Endothelial cell (in vitro differentiated cells): ENCODE measurements around the gene P3H2. TPM values are rescaled to one million over a fixed set of nuclear protein-coding genes. Genes with fewer than 3 reads are reported as not detected.

Source experiments
- DNase-seq: peaks from one replicate; pipeline ENCODE4 v3.0.0; 2021; ENCODE audit warnings: low spot score
- H3K27ac Mint-ChIP-seq: one replicate; pipeline ENCODE4 v1.8.0; 2021; ENCODE audit warnings: mixed read lengths, inconsistent platforms; ENCODE audit not compliant: unreplicated experiment
- H3K27me3 Mint-ChIP-seq: one replicate; pipeline ENCODE4 v1.8.0; 2021; ENCODE audit warnings: mild to moderate bottlenecking, moderate library complexity, mixed read lengths, inconsistent platforms; ENCODE audit not compliant: unreplicated experiment
- H3K36me3 Mint-ChIP-seq: one replicate; pipeline ENCODE4 v1.8.0; 2021; ENCODE audit warnings: mild to moderate bottlenecking, low read depth, mixed read lengths, inconsistent platforms; ENCODE audit not compliant: unreplicated experiment
- H3K4me1 Mint-ChIP-seq: one replicate; pipeline ENCODE4 v1.8.0; 2021; ENCODE audit warnings: mild to moderate bottlenecking, mixed read lengths, inconsistent platforms; ENCODE audit not compliant: unreplicated experiment
- H3K4me3 Mint-ChIP-seq: one replicate; pipeline ENCODE4 v1.8.0; 2021; ENCODE audit warnings: mild to moderate bottlenecking, mixed read lengths, inconsistent platforms; ENCODE audit not compliant: unreplicated experiment
- H3K9me3 Mint-ChIP-seq: one replicate; pipeline ENCODE4 v1.8.0; 2021; ENCODE audit warnings: mixed read lengths, inconsistent platforms; ENCODE audit not compliant: unreplicated experiment
- total RNA-seq: library from RNA; stranded (reverse); fragmentation: NEBNext Ultra II Directional; extraction: Animal tissue kit (Norgen Biotek cat#: 25700); gene quantifications from one replicate; pipeline ENCODE4 v1.2.1, GENCODE V29; 2021; ENCODE audit not compliant: unreplicated experiment
- TF ChIP-seq, protein P1 (sequence below): fragments of 200-600 bp; sonication (generic); IDR thresholded peaks from one replicate; pipeline ENCODE4 v1.5.0; 2021; ENCODE audit warnings: antibody characterized with exemption; ENCODE audit not compliant: unreplicated experiment

Gene P3H2
- total RNA-seq, 1 donor from 2014 or later: 1.5 TPM

DNA sequence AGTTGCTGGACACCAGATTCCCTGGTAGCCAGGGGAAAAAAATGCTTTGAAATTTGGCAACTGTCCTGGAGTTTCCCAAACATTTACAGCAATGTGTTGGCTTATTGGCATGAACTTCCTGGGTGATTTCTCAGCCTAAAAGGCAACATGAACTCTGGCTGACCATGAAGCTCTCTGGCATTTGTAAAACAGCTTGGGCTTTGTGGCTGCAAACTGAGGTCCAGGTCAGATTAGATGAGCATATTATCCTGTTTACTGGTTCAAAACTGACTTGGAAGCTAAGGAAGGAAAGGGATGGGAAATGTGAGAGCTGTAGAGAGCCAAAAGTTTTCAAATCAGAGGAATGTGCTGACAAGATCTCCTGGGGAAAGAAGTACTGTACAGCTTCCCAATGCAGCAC is 139.0 kb downstream of the P3H2 start:
- no peaks in the 10 kb centered on the region for H3K9me3 Mint-ChIP-seq
- H3K4me1 Mint-ChIP-seq: no peaks in the 10 kb centered on the region
- H3K4me3 Mint-ChIP-seq: no peak overlapping the region
- H3K36me3 Mint-ChIP-seq: no peaks in the 10 kb centered on the region
- no peaks in the 10 kb centered on the region for H3K27me3 Mint-ChIP-seq
- TF ChIP-seq, protein P1, sequence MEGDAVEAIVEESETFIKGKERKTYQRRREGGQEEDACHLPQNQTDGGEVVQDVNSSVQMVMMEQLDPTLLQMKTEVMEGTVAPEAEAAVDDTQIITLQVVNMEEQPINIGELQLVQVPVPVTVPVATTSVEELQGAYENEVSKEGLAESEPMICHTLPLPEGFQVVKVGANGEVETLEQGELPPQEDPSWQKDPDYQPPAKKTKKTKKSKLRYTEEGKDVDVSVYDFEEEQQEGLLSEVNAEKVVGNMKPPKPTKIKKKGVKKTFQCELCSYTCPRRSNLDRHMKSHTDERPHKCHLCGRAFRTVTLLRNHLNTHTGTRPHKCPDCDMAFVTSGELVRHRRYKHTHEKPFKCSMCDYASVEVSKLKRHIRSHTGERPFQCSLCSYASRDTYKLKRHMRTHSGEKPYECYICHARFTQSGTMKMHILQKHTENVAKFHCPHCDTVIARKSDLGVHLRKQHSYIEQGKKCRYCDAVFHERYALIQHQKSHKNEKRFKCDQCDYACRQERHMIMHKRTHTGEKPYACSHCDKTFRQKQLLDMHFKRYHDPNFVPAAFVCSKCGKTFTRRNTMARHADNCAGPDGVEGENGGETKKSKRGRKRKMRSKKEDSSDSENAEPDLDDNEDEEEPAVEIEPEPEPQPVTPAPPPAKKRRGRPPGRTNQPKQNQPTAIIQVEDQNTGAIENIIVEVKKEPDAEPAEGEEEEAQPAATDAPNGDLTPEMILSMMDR: no peak
- H3K27ac Mint-ChIP-seq: no peak overlapping the region
- DNase-seq: no peak

DNA sequence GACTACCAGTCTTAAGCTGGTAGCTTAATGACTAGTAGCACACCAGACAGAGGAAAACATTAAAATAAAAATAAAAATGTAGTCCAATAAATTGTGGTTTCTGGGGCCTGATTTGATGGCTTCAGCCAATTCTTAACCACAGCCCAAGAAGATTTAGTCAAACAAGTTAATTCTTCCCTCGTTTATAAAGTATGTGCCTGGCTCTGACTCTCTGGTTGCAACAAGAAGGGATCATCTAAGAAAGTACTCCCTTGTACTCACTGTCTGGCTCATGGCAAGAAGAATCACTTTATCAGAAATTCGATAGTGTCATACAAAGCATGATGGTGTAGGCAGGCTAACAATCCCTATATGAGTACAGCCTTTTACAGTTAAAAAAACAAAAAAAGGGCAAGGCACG is 141.9 kb downstream of the P3H2 start:
- Mint-ChIP-seq H3K4me3 (no peak overlapping the region), H3K36me3 (no peaks in the 10 kb centered on the region), H3K27me3 (no peaks in the 10 kb centered on the region), H3K4me1 (no peaks in the 10 kb centered on the region), H3K27ac (no peak overlapping the region), H3K9me3 (no peaks in the 10 kb centered on the region)
- no peak for DNase-seq
- TF ChIP-seq, protein P1: no peak

DNA sequence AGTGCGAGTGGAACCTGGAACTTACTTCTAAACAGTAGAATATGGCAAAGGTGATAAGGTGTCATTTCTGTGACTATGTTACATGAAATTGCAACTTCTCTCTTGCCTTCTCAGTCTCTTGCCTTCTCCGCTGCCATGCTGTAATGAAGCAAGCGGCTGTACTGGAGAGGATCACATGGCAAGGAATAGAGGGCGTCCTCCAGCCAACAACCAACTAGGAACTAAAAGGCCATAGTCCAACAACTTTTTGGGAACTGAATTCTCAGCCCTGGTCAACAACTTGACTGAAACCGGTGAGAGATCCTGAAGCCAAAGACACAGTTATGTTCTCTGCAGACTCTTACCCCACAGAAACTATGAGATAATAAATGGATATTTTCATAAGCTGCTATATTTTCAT is 143.5 kb downstream of the P3H2 start:
- no peak overlapping the region for H3K27ac Mint-ChIP-seq
- TF ChIP-seq, protein P1: no peak
- DNase-seq: no peak
- no peaks in the 10 kb centered on the region for H3K9me3 Mint-ChIP-seq
- no peaks in the 10 kb centered on the region for H3K36me3 Mint-ChIP-seq
- no peaks in the 10 kb centered on the region for H3K27me3 Mint-ChIP-seq
- H3K4me3 Mint-ChIP-seq: no peak overlapping the region
- H3K4me1 Mint-ChIP-seq: no peaks in the 10 kb centered on the region

DNA sequence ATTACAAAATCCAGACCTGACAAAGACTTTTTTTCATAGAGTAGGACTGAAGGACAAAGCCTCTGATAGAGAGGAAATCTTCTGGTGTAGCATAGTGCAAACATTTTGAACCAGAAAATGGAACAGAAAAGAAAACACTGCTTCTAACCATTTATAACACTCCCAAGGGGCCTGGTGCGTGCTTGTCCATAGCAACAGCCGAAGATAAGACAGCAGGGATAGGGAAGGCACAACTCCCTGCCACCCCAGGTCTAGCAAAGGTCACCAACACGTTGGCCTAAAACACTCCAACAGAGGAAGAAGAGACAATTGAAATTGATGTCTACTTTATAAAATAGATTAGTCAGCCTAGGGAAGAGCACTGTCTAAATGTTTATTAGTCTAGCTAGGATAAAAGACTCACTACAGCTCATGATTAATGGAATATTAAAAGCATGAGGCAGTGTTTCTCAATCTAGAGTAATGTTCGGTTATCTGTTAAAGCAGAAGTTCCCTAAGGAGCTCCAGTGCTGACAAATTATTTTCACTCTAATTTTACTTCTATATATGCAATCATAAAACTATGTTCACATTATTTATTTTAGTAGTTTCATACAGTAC is 145.2 kb downstream of the P3H2 start:
- H3K27me3 Mint-ChIP-seq: no peaks in the 10 kb centered on the region
- H3K27ac Mint-ChIP-seq: no peak overlapping the region
- H3K9me3 Mint-ChIP-seq: no peaks in the 10 kb centered on the region
- H3K4me1 Mint-ChIP-seq: no peaks in the 10 kb centered on the region
- TF ChIP-seq, protein P1: no peak
- no peak overlapping the region for H3K4me3 Mint-ChIP-seq
- H3K36me3 Mint-ChIP-seq: no peaks in the 10 kb centered on the region
- DNase-seq: no peak

DNA sequence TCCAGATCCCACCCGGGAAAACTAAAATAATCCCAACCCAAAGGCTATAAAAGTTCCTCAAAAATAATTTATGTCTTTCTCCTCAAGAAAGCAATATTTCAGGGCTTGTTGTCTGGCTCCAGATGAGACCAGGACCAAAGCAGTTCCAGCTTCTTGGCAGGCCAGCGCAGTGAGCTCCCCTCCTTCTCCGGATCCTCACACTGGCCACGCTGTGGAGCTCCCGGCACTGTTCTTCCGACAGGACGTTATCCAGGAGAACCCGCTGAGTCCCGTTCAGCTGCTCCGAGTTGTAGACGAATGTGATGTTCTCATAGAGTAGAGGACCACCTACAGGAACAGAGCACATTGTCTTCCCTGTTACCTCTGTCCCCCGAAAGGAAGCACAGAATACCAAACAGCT is 146.3 kb downstream of the P3H2 start:
- no peak overlapping the region for H3K4me3 Mint-ChIP-seq
- no peaks in the 10 kb centered on the region for H3K27me3 Mint-ChIP-seq
- no peak overlapping the region for H3K27ac Mint-ChIP-seq
- no peak for DNase-seq
- TF ChIP-seq, protein P1: no peak
- H3K36me3 Mint-ChIP-seq: no peaks in the 10 kb centered on the region
- H3K9me3 Mint-ChIP-seq: no peaks in the 10 kb centered on the region
- no peaks in the 10 kb centered on the region for H3K4me1 Mint-ChIP-seq
